ENCODE results near the gene HDAC7. TPM values are rescaled to one million over a fixed set of nuclear protein-coding genes. Genes with fewer than 3 reads are reported as not detected.

Gene HDAC7
- total and polyA plus RNA-seq, 2 experiments from 2014 or later, result 41.3 to 60.1 TPM

GRCh38 chr12:47852096-47852571 is 32.4 kb upstream of the HDAC7 start (continued):
- TF ChIP-seq, protein P1, sequence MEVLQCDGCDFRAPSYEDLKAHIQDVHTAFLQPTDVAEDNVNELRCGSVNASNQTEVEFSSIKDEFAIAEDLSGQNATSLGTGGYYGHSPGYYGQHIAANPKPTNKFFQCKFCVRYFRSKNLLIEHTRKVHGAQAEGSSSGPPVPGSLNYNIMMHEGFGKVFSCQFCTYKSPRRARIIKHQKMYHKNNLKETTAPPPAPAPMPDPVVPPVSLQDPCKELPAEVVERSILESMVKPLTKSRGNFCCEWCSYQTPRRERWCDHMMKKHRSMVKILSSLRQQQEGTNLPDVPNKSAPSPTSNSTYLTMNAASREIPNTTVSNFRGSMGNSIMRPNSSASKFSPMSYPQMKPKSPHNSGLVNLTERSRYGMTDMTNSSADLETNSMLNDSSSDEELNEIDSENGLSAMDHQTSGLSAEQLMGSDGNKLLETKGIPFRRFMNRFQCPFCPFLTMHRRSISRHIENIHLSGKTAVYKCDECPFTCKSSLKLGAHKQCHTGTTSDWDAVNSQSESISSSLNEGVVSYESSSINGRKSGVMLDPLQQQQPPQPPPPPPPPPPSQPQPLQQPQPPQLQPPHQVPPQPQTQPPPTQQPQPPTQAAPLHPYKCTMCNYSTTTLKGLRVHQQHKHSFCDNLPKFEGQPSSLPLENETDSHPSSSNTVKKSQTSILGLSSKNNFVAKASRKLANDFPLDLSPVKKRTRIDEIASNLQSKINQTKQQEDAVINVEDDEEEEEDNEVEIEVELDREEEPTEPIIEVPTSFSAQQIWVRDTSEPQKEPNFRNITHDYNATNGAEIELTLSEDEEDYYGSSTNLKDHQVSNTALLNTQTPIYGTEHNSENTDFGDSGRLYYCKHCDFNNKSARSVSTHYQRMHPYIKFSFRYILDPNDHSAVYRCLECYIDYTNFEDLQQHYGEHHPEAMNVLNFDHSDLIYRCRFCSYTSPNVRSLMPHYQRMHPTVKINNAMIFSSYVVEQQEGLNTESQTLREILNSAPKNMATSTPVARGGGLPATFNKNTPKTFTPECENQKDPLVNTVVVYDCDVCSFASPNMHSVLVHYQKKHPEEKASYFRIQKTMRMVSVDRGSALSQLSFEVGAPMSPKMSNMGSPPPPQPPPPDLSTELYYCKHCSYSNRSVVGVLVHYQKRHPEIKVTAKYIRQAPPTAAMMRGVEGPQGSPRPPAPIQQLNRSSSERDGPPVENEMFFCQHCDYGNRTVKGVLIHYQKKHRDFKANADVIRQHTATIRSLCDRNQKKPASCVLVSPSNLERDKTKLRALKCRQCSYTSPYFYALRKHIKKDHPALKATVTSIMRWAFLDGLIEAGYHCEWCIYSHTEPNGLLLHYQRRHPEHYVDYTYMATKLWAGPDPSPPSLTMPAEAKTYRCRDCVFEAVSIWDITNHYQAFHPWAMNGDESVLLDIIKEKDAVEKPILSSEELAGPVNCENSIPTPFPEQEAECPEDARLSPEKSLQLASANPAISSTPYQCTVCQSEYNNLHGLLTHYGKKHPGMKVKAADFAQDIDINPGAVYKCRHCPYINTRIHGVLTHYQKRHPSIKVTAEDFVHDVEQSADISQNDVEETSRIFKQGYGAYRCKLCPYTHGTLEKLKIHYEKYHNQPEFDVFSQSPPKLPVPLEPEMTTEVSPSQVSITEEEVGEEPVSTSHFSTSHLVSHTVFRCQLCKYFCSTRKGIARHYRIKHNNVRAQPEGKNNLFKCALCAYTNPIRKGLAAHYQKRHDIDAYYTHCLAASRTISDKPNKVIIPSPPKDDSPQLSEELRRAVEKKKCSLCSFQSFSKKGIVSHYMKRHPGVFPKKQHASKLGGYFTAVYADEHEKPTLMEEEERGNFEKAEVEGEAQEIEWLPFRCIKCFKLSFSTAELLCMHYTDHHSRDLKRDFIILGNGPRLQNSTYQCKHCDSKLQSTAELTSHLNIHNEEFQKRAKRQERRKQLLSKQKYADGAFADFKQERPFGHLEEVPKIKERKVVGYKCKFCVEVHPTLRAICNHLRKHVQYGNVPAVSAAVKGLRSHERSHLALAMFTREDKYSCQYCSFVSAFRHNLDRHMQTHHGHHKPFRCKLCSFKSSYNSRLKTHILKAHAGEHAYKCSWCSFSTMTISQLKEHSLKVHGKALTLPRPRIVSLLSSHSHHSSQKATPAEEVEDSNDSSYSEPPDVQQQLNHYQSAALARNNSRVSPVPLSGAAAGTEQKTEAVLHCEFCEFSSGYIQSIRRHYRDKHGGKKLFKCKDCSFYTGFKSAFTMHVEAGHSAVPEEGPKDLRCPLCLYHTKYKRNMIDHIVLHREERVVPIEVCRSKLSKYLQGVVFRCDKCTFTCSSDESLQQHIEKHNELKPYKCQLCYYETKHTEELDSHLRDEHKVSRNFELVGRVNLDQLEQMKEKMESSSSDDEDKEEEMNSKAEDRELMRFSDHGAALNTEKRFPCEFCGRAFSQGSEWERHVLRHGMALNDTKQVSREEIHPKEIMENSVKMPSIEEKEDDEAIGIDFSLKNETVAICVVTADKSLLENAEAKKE (CRISPR knock-in tag; IDR thresholded peaks at IDR 0.05), result no peak
- TF ChIP-seq NANOG (IDR thresholded peaks at IDR 0.05; ENCODE audit: borderline replicate concordance), result no peak
- TF ChIP-seq, protein P2, sequence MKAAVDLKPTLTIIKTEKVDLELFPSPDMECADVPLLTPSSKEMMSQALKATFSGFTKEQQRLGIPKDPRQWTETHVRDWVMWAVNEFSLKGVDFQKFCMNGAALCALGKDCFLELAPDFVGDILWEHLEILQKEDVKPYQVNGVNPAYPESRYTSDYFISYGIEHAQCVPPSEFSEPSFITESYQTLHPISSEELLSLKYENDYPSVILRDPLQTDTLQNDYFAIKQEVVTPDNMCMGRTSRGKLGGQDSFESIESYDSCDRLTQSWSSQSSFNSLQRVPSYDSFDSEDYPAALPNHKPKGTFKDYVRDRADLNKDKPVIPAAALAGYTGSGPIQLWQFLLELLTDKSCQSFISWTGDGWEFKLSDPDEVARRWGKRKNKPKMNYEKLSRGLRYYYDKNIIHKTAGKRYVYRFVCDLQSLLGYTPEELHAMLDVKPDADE (IDR thresholded peaks at IDR 0.05), result no peak
- no peak for TF ChIP-seq ZNF114 (CRISPR knock-in tag; IDR thresholded peaks at IDR 0.05)
- TF ChIP-seq CREB1 (CRISPR knock-in tag; IDR thresholded peaks at IDR 0.05; ENCODE audit: low read depth), result no peak
- no peak for TF ChIP-seq STAT1 (IDR thresholded peaks at IDR 0.05; ENCODE audit: unreplicated experiment)
- no peak for TF ChIP-seq JUNB (IDR thresholded peaks at IDR 0.05; ENCODE audit: unreplicated experiment)
- TF ChIP-seq EZH2 (IDR thresholded peaks at IDR 0.05; ENCODE audit: low read depth, unreplicated experiment), result no peak

DNA sequence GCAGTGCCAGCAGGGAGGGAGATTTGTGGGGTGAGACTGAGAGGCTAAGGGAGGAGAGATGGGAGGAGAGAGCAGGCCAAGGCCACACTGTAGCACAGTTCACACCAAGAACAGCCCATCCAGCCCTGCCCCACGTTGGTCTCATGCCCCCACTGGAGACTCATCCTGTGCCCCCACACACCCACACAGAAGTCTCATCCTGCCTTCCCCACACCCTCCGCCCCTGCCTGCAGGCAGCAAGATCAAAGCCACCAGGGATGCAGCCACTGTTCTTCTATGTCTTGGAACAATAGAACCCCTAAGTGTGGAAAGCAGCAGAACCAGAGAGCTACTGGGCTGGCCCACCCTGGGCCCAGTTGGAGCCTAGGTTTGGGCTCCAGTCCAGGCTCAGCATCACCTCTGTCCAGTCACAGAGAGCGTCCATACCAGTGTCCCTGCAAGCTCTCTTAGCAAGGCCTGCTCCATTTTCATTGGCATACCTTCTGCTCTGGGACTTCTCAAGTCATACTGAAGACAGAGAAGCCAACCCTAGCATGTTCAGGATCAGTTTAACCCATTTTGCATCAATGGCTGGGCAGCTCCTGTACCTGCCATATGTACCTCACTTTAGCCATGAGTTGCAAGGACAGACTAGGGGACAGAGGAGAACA is 31.7 kb upstream of the HDAC7 start:
- Histone ChIP-seq H3K4me3 (no peak overlapping the region), H3K27me3 (ENCODE audit: insufficient read depth) (no peaks in the 10 kb centered on the region), H3F3A (replicated peaks; ENCODE audit: low read depth) (no peaks in the 10 kb centered on the region), H4K20me1 (replicated peaks; ENCODE audit: insufficient read depth) (no peaks in the 10 kb centered on the region; the same call in none of the 2 replicates), H3K9me2 (ENCODE audit: insufficient read depth) (peaks cover 1% of the 10 kb centered on the region), H3K79me2 (replicated peaks; ENCODE audit: insufficient read depth) (no peaks in the 10 kb centered on the region), H3K4me2 (no peak overlapping the region), H3K27ac (ENCODE audit: low read depth) (no peak overlapping the region), H3K36me3 (ENCODE audit: insufficient read depth) (no peaks in the 10 kb centered on the region), H2AFZ (no peak overlapping the region), H3K4me1 (ENCODE audit: insufficient read depth) (no peaks in the 10 kb centered on the region)
- peaks cover 24% of the 10 kb centered on the region for H3K4me1 Mint-ChIP-seq
- ATAC-seq (peak; percentile 20), DNase-seq (ENCODE audit: low spot score) (no peak)
- H3K9me3 Mint-ChIP-seq, result no peaks in the 10 kb centered on the region
- H3K27me3 Mint-ChIP-seq (ENCODE audit: insufficient read depth, low read depth, poor library complexity), result peaks cover 11% of the 10 kb centered on the region
- H3K27ac Mint-ChIP-seq, result no peak overlapping the region
- no peaks in the 10 kb centered on the region for H3K36me3 Mint-ChIP-seq (ENCODE audit: low read depth)
- H3K4me3 Mint-ChIP-seq, result no peak overlapping the region
- TF ChIP-seq ZNF114 (CRISPR knock-in tag; IDR thresholded peaks at IDR 0.05), result no peak
- TF ChIP-seq JUNB (IDR thresholded peaks at IDR 0.05; ENCODE audit: unreplicated experiment), result no peak

Data from GM23338 (cell line).